Loucy (cell line): ENCODE measurements around the gene ACE.

Source experiments
- H2AFZ ChIP-seq: fragments of 200-600 bp; sonication (generic); 2 replicates; pipeline ENCODE4 v1.6.0; 2016; ENCODE audit warnings: antibody characterized with exemption, mild to moderate bottlenecking, low read length, moderate library complexity
- H3F3A ChIP-seq: fragments of 200-600 bp; 2 replicates; pipeline ENCODE4 v1.6.0; 2016; ENCODE audit warnings: antibody characterized with exemption, low read depth, mild to moderate bottlenecking
- H3K27me3 ChIP-seq: fragments of 200-600 bp; sonication (generic); 2 replicates; pipeline ENCODE4 v1.6.1; 2014; ENCODE audit warnings: low read length, mild to moderate bottlenecking; ENCODE audit not compliant: insufficient read depth, poor library complexity, severe bottlenecking
- H3K36me3 ChIP-seq: fragments of 200-600 bp; sonication (generic); 2 replicates; pipeline ENCODE4 v1.6.1; 2016; ENCODE audit warnings: low read length; ENCODE audit not compliant: insufficient read depth
- H3K4me1 ChIP-seq: fragments of 200-600 bp; sonication (generic); 2 replicates; pipeline ENCODE4 v1.5.1; 2014; ENCODE audit warnings: low read length, mild to moderate bottlenecking; ENCODE audit not compliant: insufficient read depth, poor library complexity, severe bottlenecking
- H3K4me2 ChIP-seq: fragments of 200-600 bp; sonication (generic); 2 replicates; pipeline ENCODE4 v1.6.0; 2014; ENCODE audit warnings: antibody characterized with exemption, low read length, low read depth, mild to moderate bottlenecking; ENCODE audit not compliant: poor library complexity, severe bottlenecking
- H3K4me3 ChIP-seq: fragments of 200-600 bp; sonication (generic); 2 replicates; pipeline ENCODE4 v1.5.1; 2014; ENCODE audit warnings: low read length, mild to moderate bottlenecking, mixed read lengths; ENCODE audit not compliant: poor library complexity, severe bottlenecking
- H3K79me2 ChIP-seq: fragments of 200-600 bp; sonication (generic); 2 replicates; pipeline ENCODE4 v1.6.1; 2014; ENCODE audit warnings: low read length; ENCODE audit not compliant: insufficient read depth
- H3K9ac ChIP-seq: fragments of 200-600 bp; sonication (generic); 2 replicates; pipeline ENCODE4 v1.6.0; 2014; ENCODE audit warnings: mild to moderate bottlenecking, low read depth, low read length, moderate library complexity; ENCODE audit not compliant: poor library complexity, severe bottlenecking
- H3K9me2 ChIP-seq: fragments of 200-600 bp; sonication (generic); replicated peaks from 2 replicates; pipeline ENCODE4 v1.6.1; 2016; ENCODE audit warnings: low read depth, low read length, mixed read lengths
- H3K9me3 ChIP-seq: fragments of 200-600 bp; sonication (generic); 2 replicates; pipeline ENCODE4 v1.6.1; 2014; ENCODE audit warnings: mild to moderate bottlenecking, antibody characterized with exemption, low read length, low read depth; ENCODE audit not compliant: insufficient read depth
- H4K20me1 ChIP-seq: fragments of 200-600 bp; sonication (generic); 2 replicates; pipeline ENCODE4 v1.6.0; 2014; ENCODE audit warnings: antibody characterized with exemption, low read length, mild to moderate bottlenecking; ENCODE audit not compliant: insufficient read depth, poor library complexity, severe bottlenecking
- CTCF ChIP-seq: fragments of 200-600 bp; sonication (generic); conservative IDR thresholded peaks from 2 replicates; pipeline ENCODE4 v1.5.1; 2014; ENCODE audit warnings: mild to moderate bottlenecking, antibody characterized with exemption, low read length
- EZH2phosphoT487 ChIP-seq: fragments of 200-600 bp; IDR thresholded peaks from 2 replicates; pipeline ENCODE4 v1.6.1; 2018; ENCODE audit warnings: antibody characterized with exemption, mild to moderate bottlenecking, moderate library complexity, borderline replicate concordance

The ACE gene

DNA sequence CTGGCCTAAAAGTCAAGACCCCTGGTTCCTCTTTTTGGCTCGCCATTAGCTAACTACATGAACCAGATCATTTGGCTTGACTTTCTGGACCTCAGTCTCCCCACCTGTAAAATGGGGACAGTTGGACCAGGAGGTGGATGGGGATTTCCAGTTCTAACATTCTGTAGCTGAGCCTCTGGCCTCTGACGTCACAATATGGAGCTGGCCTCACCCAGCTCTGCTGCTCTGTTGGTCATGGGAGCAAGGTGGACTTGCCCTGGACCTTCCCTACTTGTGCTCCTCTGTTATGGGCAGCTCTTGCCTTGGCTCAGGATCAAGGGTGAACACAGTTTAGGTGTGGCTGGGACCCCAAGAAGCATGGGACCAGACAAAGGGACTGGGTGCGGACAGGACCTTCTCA, 29.8 kb downstream of the ACE start:
- no peaks in the 10 kb centered on the region for H3K4me1 ChIP-seq
- H3K36me3 ChIP-seq = no peaks in the 10 kb centered on the region
- TF ChIP-seq CTCF = no peak
- no peak for TF ChIP-seq EZH2phosphoT487
- no peaks in the 10 kb centered on the region for H3K79me2 ChIP-seq
- no peaks in the 10 kb centered on the region for H3K27me3 ChIP-seq
- H3K4me2 ChIP-seq = no peak overlapping the region
- H2AFZ ChIP-seq = no peak overlapping the region
- H3K9ac ChIP-seq = no peak overlapping the region
- no peaks in the 10 kb centered on the region for H3K9me2 ChIP-seq
- H3K4me3 ChIP-seq = no peak overlapping the region
- H3F3A ChIP-seq = no peaks in the 10 kb centered on the region
- H4K20me1 ChIP-seq = no peaks in the 10 kb centered on the region
- no peaks in the 10 kb centered on the region for H3K9me3 ChIP-seq

DNA sequence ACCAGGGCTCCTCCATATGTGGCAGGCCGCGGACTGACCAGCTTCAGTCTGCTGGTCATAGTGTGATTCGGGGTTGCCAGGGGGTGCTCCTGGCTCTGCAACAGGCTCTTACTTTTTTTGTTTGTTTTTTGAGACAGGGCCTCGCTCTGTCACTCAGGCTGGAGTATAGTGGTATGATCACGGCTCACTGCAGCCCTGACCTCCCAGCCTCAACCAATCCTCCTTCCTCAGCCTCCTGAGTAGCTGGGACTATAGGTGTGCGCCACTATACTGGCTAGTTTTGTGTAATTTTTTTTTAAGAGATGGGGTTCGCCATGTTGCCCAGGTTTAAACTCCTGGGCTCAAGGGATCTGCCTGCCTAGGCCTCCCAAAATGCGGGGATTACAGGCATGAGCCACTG, 34.5 kb downstream of the ACE start:
- Histone ChIP-seq H3K36me3 (no peaks in the 10 kb centered on the region), H4K20me1 (no peaks in the 10 kb centered on the region), H3K4me2 (no peak overlapping the region), H3K9me2 (no peaks in the 10 kb centered on the region), H2AFZ (no peak overlapping the region), H3F3A (no peaks in the 10 kb centered on the region), H3K4me3 (no peak overlapping the region), H3K27me3 (no peaks in the 10 kb centered on the region), H3K9me3 (no peaks in the 10 kb centered on the region), H3K9ac (no peak overlapping the region), H3K4me1 (no peaks in the 10 kb centered on the region), H3K79me2 (no peaks in the 10 kb centered on the region)
- no peak for TF ChIP-seq EZH2phosphoT487
- no peak for TF ChIP-seq CTCF

DNA sequence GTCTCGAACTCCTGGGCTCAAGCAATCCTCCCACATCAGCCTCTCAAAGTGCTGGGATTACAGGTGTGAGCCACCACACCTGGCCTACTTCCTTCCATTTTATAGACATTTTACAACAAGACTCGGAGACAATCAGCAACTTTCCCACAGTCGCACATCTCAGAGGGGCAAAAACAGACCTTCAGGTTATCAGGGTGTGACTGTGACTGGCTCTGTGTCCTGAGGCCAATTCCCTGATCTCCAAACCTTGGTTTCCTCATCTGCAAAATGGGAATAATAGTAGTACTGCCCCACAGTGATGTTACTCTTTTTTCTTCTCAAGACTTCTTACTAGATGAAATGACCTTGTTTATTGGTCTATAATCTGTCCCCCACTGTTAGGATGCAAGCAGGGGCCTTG, 35.5 kb downstream of the ACE start:
- TF ChIP-seq EZH2phosphoT487 = no peak
- TF ChIP-seq CTCF = no peak
- H3K9ac ChIP-seq = no peak overlapping the region
- no peak overlapping the region for H3K4me3 ChIP-seq
- H4K20me1 ChIP-seq = no peaks in the 10 kb centered on the region
- no peaks in the 10 kb centered on the region for H3K9me3 ChIP-seq
- H3K36me3 ChIP-seq = no peaks in the 10 kb centered on the region
- H3K4me2 ChIP-seq = no peak overlapping the region
- H3K4me1 ChIP-seq = no peaks in the 10 kb centered on the region
- no peak overlapping the region for H2AFZ ChIP-seq
- no peaks in the 10 kb centered on the region for H3F3A ChIP-seq
- H3K79me2 ChIP-seq = no peaks in the 10 kb centered on the region
- H3K9me2 ChIP-seq = no peaks in the 10 kb centered on the region
- H3K27me3 ChIP-seq = no peaks in the 10 kb centered on the region
